Activated CD8-positive, alpha-beta memory T cell treated with anti-CD3 and anti-CD28 coated beads for 4 hours (primary cell): Measurements from ENCODE around the gene APCDD1.
"Not testable (repeated sequence)": the region's sequence is repeated elsewhere in the genome, so short reads cannot be mapped to it uniquely, and the experiment has no call there.

Experiments used
- DNase-seq, 2 donors: peaks; one replicate each; pipeline ENCODE4 v3.0.0-alpha.2; 2020; ENCODE audit warnings: low read depth in 2 of 2

The APCDD1 gene

DNA sequence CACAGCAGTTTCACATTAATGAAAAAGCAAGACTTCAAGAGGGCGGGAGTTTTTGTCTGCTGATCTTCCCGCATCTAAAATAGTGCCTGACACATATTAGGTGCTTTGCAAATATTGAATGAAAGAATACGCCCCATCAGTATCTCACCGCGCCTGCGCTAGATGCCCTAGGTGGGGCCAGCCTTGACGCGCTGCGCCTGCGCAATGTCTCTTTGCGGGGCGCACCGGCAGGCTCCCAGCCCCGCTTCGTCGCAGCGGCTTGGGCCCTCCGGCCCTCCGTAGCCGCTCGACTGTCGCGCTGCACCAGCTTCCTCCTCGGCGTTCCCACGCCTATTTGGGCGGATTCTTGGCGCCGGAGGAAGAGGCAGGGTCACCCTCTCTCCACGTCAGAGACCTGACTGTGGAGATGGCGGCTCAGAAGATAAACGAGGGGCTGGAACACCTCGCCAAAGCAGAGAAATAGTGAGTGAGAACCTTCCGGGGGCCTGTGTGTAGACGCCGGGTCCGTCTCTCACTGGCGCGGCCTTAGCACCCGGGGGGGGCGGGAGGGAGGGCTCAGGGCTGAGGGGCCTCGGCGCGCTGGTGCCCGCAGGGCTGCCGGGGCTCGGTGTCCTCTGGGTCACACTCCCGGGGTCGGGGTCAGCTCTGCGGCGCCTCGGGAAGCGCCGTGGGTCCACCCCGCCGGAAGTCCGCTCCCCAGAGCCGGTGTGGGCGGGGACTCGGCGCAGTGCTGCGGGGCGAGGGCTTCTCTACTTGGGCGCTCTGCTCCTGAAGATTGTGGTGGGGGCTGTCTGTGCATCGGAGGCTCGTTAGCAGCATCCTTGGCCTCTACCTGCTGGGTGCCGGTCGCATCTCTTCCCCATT lies 71.5 kb downstream of the APCDD1 start, which contains the start of gene NAPG:
NAPG (plus strand) TSS at position 331 of the 864 bp plus-strand sequence; CDS start at position 407, 76 bp downstream.
- DNase-seq = peak; percentile 78 to 83

DNA sequence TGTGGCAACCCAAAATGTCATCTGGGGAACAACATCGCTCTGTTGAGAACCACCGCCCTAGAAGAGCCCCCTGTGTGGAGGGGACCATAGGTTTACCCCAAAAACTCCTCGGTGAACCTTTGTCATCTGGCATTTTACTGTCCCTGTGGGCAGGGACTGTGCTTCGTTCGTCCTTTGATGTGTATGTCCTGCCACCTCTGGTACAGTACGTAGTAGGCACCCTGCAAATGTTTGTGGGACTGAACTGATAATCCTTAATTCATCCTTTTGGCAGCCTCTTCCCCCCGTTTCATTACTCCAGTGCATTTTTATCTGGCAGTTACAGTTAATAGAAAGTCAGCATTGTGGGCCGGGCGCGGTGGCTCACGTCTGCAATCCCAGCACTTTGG lies 72.1 kb downstream of the APCDD1 start:
- no peak for DNase-seq

DNA sequence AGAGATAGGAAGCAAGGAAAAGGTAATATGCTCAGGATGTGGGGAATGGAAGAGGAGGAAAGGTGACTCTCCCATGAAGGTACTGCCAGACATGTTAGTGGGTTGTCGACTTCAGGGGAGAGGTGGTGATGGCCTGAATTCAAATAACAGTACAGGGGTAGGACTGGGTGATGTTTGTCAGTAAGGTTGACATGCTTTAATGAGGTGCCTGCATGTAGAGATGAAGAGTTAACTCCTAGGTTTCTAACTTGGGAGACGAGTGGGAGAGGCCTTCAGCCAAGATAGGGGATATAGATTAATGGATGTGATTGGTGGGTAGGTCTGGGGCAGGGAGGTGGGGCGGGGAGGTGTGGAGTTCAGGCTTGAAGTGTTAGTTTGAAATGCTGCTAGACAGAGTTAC lies 74.0 kb downstream of the APCDD1 start:
- no peak for DNase-seq

DNA sequence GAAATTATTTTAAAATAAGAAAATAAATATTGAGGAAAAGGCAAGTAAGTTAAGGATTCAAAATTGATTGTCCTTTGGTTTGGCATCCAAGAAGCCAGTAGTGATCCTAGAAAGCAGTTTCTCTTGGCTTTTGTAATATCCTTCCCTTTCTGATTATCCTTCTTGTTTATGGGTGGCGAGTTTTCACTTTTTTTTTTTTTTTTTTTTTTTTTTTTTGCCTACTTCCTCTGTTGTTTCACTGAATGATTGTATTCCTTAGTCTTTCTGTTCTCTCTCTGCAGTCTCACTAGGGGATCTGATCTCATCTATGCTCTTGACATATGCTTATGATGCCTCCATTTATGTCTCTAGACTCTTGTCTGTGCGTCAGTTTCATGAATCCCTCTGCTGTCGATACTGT lies 75.6 kb downstream of the APCDD1 start:
- DNase-seq = no peak

DNA sequence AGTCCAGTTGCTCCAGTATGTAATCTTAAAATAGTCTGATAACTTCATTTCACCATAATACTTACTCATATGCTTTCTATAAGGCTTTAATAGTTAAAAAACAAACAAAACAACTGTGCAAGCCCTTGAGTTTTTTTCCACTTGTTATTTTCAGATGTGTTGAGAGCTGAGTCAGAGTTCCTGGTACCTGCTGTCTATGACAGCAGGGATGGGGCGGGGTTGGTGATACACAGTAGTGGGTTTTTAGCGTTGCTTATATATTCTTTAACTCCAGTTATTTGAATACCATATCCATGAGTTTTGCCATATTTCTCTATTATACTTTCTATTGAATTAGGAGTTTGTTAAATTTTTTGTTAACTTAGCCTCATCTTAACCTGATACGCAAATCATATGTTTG lies 76.4 kb downstream of the APCDD1 start:
- DNase-seq = no peak

DNA sequence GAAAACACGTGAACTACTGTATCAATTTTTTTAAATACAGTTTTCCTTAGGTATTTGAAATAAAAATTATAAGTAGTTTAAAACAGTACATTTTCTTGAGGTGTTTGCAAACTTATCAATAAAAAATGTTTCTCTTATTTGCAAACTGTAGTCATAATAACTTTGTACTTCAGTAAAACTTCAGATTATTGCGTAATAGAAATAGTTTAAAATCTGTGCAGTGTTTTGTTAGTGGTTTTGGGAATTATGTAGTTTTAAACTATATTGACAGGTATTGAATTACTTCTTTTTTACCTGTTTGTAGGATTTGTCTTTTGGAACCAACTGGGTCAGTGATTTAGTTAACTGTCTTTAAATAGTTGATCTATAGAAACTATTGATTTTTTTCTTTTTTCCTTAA lies 78.7 kb downstream of the APCDD1 start:
- DNase-seq = no peak

DNA sequence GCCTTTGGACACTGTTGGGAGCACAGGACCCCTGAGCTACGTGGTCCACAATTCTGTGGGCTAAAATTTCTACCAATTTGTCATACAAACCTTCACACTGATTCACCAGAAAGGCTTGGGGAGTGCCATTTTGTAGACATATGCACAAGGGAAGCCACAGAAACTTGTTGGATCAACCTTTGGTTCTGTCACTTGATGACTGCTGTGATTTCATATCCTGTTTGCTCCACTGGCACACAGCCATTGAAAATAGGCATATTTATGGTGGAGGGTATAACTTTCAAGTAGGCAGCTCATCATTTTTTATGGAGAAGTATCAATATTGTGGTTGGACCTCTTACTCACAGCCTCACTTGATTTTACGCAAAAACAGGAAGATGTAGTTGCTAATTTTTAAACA lies 81.8 kb downstream of the APCDD1 start:
- DNase-seq = no peak

DNA sequence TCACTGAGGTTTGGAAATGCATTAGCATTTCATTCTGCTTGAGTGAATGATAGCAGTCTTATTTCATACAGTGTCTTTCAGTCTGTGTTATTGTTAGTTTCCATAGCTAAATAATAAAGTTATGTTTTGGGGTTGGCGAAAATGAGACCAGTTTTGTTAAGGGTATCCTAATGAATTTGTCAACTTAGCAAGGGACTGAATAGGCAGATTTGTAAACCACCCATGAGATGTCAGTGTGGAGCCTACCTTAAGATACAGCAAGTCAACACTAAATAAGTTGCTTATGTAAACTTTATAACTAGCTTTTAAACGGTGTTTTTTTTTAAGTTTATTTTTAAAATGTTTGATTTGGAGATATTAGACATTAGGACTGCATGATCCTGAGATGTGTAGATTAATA lies 83.3 kb downstream of the APCDD1 start:
- DNase-seq = no peak

DNA sequence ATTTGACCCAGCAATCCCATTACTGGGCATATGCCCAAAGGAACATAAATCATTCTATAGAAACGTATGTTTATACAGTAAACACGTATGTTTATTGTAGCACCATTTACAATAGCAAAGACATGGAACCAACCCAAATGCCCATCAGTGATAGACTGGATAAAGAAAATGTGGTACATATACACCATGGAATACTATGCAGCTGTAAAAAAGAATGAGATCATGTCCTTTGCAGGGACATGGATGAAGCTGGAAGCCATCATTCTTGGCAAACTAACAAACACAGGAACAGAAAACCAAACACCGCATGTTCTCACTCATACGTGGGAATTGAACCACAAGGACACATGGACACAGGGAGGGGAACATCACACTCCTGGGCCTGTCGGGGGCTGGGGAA lies 84.7 kb downstream of the APCDD1 start:
- not testable (repeated sequence) for DNase-seq
